Measurements from ENCODE around the gene CLEC16A.

Gene CLEC16A

GRCh38 chr16:11121914-11122692 lies 177.7 kb downstream of the CLEC16A start:
- H3K27me3 ChIP-seq (ENCODE audit: insufficient read depth, low read length), result no peaks in the 10 kb centered on the region
- H3K4me3 ChIP-seq (ENCODE audit: low read length), result no peak overlapping the region
- H3K27ac ChIP-seq (ENCODE audit: low read depth, low read length), result no peak overlapping the region
- H3K36me3 ChIP-seq (ENCODE audit: insufficient read depth, low read length), result peaks cover 9% of the 10 kb centered on the region; the same call in 1 of the 2 replicates
- no peaks in the 10 kb centered on the region for H3K4me1 ChIP-seq (ENCODE audit: insufficient read depth, low read length)
- H3K9ac ChIP-seq (ENCODE audit: low read depth, low read length), result no peak overlapping the region
- no peaks in the 10 kb centered on the region for H3K9me3 ChIP-seq (ENCODE audit: insufficient read depth, low read depth, low read length)
- 92% methylated on average over 8 of the region's 8 CpGs for WGBS

DNA sequence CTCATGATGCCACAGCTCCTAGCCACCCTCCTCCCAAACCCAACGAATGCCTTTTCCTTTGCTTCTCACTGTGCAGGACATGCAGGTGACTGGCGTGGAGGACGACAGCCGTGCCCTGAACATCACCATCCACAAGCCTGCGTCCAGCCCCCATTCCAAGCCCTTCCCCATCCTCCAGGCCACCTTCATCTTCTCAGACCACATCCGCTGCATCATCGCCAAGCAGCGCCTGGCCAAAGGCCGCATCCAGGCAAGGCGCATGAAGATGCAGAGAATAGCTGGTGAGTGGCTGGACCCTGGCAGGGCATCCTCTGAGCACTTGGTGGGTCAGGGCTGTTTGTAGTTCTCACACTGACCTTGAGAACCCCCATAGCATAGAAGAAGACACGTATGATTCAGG lies 179.3 kb downstream of the CLEC16A start:
- H3K36me3 ChIP-seq (ENCODE audit: insufficient read depth, low read length), result peaks cover 9% of the 10 kb centered on the region; the same call in 1 of the 2 replicates
- H3K4me1 ChIP-seq (ENCODE audit: insufficient read depth, low read length), result no peaks in the 10 kb centered on the region
- no peaks in the 10 kb centered on the region for H3K27me3 ChIP-seq (ENCODE audit: insufficient read depth, low read length)
- 96% methylated on average over 11 of the region's 11 CpGs for WGBS
- no peak overlapping the region for H3K4me3 ChIP-seq (ENCODE audit: low read length)
- no peaks in the 10 kb centered on the region for H3K9me3 ChIP-seq (ENCODE audit: insufficient read depth, low read depth, low read length)
- H3K9ac ChIP-seq (ENCODE audit: low read depth, low read length), result no peak overlapping the region
- no peak overlapping the region for H3K27ac ChIP-seq (ENCODE audit: low read depth, low read length)

DNA sequence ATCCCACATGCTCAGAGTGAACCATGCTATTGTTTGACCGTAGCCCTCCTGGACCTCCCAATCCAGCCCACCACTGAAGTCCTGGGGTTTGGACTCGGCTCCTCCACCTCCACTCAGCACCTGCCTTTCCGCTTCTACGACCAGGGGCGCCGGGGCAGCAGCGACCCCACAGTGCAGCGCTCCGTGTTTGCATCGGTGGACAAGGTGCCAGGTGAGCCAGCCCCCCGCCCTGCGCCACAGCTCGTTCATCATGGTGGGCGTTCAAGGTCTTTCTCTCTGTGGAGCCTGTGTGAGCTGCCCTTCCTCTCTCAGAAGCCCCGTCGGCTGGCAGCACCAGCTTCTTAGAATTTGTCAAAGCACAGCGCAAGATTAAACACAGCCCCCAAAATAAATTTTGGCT lies 181.6 kb downstream of the CLEC16A start:
- H3K9ac ChIP-seq (ENCODE audit: low read depth, low read length), result no peak overlapping the region
- no peak overlapping the region for H3K27ac ChIP-seq (ENCODE audit: low read depth, low read length)
- H3K36me3 ChIP-seq (ENCODE audit: insufficient read depth, low read length), result peaks cover 9% of the 10 kb centered on the region; the same call in 1 of the 2 replicates
- H3K9me3 ChIP-seq (ENCODE audit: insufficient read depth, low read depth, low read length), result no peaks in the 10 kb centered on the region
- WGBS, result 97% methylated on average over 17 of the region's 17 CpGs
- no peaks in the 10 kb centered on the region for H3K27me3 ChIP-seq (ENCODE audit: insufficient read depth, low read length)
- no peak overlapping the region for H3K4me3 ChIP-seq (ENCODE audit: low read length)
- H3K4me1 ChIP-seq (ENCODE audit: insufficient read depth, low read length), result no peaks in the 10 kb centered on the region

- no peak overlapping the region for H3K9ac ChIP-seq (ENCODE audit: low read depth, low read length)
- no peak overlapping the region for H3K4me3 ChIP-seq (ENCODE audit: low read length)
- H3K27ac ChIP-seq (ENCODE audit: low read depth, low read length), result no peak overlapping the region
- no peaks in the 10 kb centered on the region for H3K27me3 ChIP-seq (ENCODE audit: insufficient read depth, low read length)
- no peaks in the 10 kb centered on the region for H3K4me1 ChIP-seq (ENCODE audit: insufficient read depth, low read length)
- WGBS, result 92% methylated on average over 11 of the region's 12 CpGs
- no peaks in the 10 kb centered on the region for H3K9me3 ChIP-seq (ENCODE audit: insufficient read depth, low read depth, low read length)
- H3K36me3 ChIP-seq (ENCODE audit: insufficient read depth, low read length), result peaks cover 6% of the 10 kb centered on the region; the same call in 1 of the 2 replicates
Observed at GRCh38 chr16:11126399-11127054, 182.2 kb downstream of the CLEC16A start.

- H3K27ac ChIP-seq (ENCODE audit: low read depth, low read length), result no peak overlapping the region
- peaks cover 6% of the 10 kb centered on the region; the same call in 1 of the 2 replicates for H3K36me3 ChIP-seq (ENCODE audit: insufficient read depth, low read length)
- H3K9me3 ChIP-seq (ENCODE audit: insufficient read depth, low read depth, low read length), result no peaks in the 10 kb centered on the region
- H3K9ac ChIP-seq (ENCODE audit: low read depth, low read length), result no peak overlapping the region
- no peaks in the 10 kb centered on the region for H3K27me3 ChIP-seq (ENCODE audit: insufficient read depth, low read length)
- WGBS, result 93% methylated on average over 7 of the region's 7 CpGs
- no peaks in the 10 kb centered on the region for H3K4me1 ChIP-seq (ENCODE audit: insufficient read depth, low read length)
- H3K4me3 ChIP-seq (ENCODE audit: low read length), result no peak overlapping the region
Observed at GRCh38 chr16:11127610-11128195, 183.3 kb downstream of the CLEC16A start.

DNA sequence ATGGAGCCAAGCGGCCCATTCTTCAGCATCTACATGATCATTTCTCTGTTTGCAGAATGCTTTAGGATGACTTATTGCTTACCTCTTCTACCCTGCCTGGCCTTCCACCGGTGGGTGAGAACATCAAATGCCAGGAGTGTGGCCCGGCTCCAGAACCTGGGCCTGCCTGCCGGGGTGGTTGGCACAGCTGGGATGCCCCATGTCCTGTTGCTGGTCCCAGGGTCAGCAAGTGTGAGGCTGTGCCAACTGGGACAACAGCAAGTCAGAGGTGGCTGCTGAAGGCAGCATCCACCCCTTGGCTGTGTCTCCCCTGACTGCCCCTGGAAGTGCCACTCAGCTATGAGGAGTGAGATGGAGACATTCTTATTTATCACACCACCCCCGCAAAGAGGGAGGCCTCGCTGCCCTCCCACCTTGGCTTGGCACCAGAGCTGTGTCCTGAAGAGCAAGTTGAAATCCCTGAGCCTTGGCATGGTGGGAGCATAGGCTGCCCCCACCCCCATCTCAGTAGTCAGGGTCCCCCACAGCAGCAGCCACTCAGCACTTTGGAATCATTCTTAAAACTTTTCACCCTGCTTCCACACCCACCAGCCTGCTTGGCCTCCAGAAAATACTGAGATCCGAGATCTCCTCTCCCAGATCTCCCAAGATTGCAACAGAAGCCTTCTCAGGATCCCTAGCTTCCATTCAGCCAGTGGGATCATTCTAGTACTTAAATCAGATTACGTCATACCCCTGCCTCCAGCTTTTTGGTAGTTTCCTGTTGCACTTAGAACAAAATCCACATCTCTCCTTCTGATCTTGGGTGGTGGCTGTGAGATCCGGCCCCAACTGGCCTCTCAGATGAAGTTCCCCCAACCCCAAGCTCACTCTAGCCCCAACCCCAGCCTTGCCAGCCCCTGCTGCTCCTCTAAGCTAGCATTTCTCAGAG lies 184.1 kb downstream of the CLEC16A start:
- H3K4me3 ChIP-seq (ENCODE audit: low read length), result no peak overlapping the region
- 94% methylated on average over 9 of the region's 9 CpGs for WGBS
- H3K9ac ChIP-seq (ENCODE audit: low read depth, low read length), result no peak overlapping the region
- peaks cover 6% of the 10 kb centered on the region; the same call in 1 of the 2 replicates for H3K36me3 ChIP-seq (ENCODE audit: insufficient read depth, low read length)
- no peaks in the 10 kb centered on the region for H3K9me3 ChIP-seq (ENCODE audit: insufficient read depth, low read depth, low read length)
- H3K4me1 ChIP-seq (ENCODE audit: insufficient read depth, low read length), result peaks cover 2% of the 10 kb centered on the region; the same call in 1 of the 2 replicates
- no peaks in the 10 kb centered on the region for H3K27me3 ChIP-seq (ENCODE audit: insufficient read depth, low read length)
- H3K27ac ChIP-seq (ENCODE audit: low read depth, low read length), result no peak overlapping the region

GRCh38 chr16:11129378-11129781 lies 185.0 kb downstream of the CLEC16A start:
- no peak overlapping the region for H3K9ac ChIP-seq (ENCODE audit: low read depth, low read length)
- H3K9me3 ChIP-seq (ENCODE audit: insufficient read depth, low read depth, low read length), result no peaks in the 10 kb centered on the region
- H3K36me3 ChIP-seq (ENCODE audit: insufficient read depth, low read length), result no peaks in the 10 kb centered on the region
- no peaks in the 10 kb centered on the region for H3K27me3 ChIP-seq (ENCODE audit: insufficient read depth, low read length)
- H3K4me3 ChIP-seq (ENCODE audit: low read length), result no peak overlapping the region
- WGBS, result 95% methylated on average over 4 of the region's 4 CpGs
- no peak overlapping the region for H3K27ac ChIP-seq (ENCODE audit: low read depth, low read length)
- peaks cover 3% of the 10 kb centered on the region; the same call in 1 of the 2 replicates for H3K4me1 ChIP-seq (ENCODE audit: insufficient read depth, low read length)

GRCh38 chr16:11130978-11131665 lies 186.8 kb downstream of the CLEC16A start:
- WGBS, result 96% methylated on average over 8 of the region's 8 CpGs
- Histone ChIP-seq H3K27me3 (ENCODE audit: insufficient read depth, low read length) (no peaks in the 10 kb centered on the region), H3K4me1 (ENCODE audit: insufficient read depth, low read length) (peaks cover 3% of the 10 kb centered on the region; the same call in 1 of the 2 replicates), H3K36me3 (ENCODE audit: insufficient read depth, low read length) (no peaks in the 10 kb centered on the region), H3K9ac (ENCODE audit: low read depth, low read length) (no peak overlapping the region), H3K27ac (ENCODE audit: low read depth, low read length) (no peak overlapping the region), H3K9me3 (ENCODE audit: insufficient read depth, low read depth, low read length) (no peaks in the 10 kb centered on the region), H3K4me3 (ENCODE audit: low read length) (no peak overlapping the region)

DNA sequence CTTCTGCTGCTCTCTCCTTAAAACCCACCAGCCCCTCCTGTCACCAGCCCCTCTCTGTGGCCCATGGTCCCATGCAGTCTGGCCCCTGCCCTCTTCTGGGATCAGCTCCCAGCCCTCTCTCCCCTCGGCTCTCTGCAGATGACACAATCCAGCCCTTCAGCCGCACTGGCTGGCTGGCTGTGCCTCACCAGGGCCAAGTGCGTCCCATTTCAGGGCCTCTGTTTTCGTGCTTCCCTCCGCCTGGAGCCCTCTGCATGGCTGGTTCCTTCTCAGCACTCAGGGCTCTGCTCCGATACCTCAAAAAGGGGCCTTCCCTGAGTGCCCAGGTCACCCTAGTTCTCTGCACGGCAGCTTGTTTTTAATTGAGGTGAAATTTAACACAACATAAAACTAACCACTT lies 187.3 kb downstream of the CLEC16A start:
- H3K27me3 ChIP-seq (ENCODE audit: insufficient read depth, low read length), result no peaks in the 10 kb centered on the region
- 88% methylated on average over 7 of the region's 7 CpGs for WGBS
- no peak overlapping the region for H3K9ac ChIP-seq (ENCODE audit: low read depth, low read length)
- H3K27ac ChIP-seq (ENCODE audit: low read depth, low read length), result no peak overlapping the region
- no peak overlapping the region for H3K4me3 ChIP-seq (ENCODE audit: low read length)
- H3K36me3 ChIP-seq (ENCODE audit: insufficient read depth, low read length), result no peaks in the 10 kb centered on the region
- H3K9me3 ChIP-seq (ENCODE audit: insufficient read depth, low read depth, low read length), result no peaks in the 10 kb centered on the region
- peaks cover 3% of the 10 kb centered on the region; the same call in 1 of the 2 replicates for H3K4me1 ChIP-seq (ENCODE audit: insufficient read depth, low read length)

- no peaks in the 10 kb centered on the region for H3K36me3 ChIP-seq (ENCODE audit: insufficient read depth, low read length)
- peaks cover 3% of the 10 kb centered on the region; the same call in 1 of the 2 replicates for H3K4me1 ChIP-seq (ENCODE audit: insufficient read depth, low read length)
- H3K27me3 ChIP-seq (ENCODE audit: insufficient read depth, low read length), result no peaks in the 10 kb centered on the region
- no peak overlapping the region for H3K27ac ChIP-seq (ENCODE audit: low read depth, low read length)
- no peak overlapping the region for H3K9ac ChIP-seq (ENCODE audit: low read depth, low read length)
- no peaks in the 10 kb centered on the region for H3K9me3 ChIP-seq (ENCODE audit: insufficient read depth, low read depth, low read length)
- no peak overlapping the region for H3K4me3 ChIP-seq (ENCODE audit: low read length)
- 56% methylated on average over 12 of the region's 12 CpGs for WGBS
Observed at GRCh38 chr16:11133344-11133943, 189.1 kb downstream of the CLEC16A start.

Measured in HUES64 (cell line).